GM19025 (cell line): Measurements from ENCODE around the gene ITGA5.

Experiments used
- ATAC-seq: cut with Tn5 transposase; IDR thresholded peaks from one replicate; pipeline ENCODE4 v1.9.1; 2021; ENCODE audit warnings: mild to moderate bottlenecking, low read depth, moderate library complexity; ENCODE audit not compliant: unreplicated experiment

Gene ITGA5

GRCh38 chr12:54419088-54419887, at the start of gene ITGA5:
TSS of gene ITGA5 (minus strand) at chr12:54419266. CDS start at chr12:54419198, 68 bp downstream.
- ATAC-seq = no peak

DNA sequence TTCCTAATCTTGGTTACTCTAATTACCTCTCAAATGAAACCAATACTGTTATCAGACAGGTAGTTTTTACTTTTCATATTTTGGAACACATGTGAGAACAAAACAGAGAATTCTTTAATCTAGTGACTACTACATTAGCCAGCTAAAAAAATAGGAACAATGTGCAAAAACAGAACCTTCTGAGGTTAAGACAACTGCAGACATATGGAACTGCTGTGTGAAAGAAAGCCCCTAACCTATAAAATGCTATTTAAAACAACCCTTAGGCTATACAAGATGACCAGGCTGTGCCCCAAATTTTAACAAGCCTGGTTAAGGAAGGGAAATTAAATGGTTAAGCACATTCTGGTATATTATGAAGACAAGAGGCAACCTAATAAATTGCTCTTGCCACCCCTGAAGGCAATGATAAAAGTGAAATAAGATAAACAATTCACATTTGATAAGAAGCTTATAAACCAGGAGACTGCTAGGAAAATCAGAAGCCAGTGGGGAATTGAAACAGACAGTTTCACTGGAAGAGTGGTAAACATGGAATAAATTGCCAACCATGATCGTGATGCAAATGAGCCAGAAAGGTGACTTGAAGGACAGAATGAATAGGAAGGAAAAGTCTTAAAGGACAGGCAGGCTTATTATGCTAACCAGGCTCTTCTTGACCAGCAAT, 46.9 kb upstream of the ITGA5 start:
- ATAC-seq = no peak

DNA sequence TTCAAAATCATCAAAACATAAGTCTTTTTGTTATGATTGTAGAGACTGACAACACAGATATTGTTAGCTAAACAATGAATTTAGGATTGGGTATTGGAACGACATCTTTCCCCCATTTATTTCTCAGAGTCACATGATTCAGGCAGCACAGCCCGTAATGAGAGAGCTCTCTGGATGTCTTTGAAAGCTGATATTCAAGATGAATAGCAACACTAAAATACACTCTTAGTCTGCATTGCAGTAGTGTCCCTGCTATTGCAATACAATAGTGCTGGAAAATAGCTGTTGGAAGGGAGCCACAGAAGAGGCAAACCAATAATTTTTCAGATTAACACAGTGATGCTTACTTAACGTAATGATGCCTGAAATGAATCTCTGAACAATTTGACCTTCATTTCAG, 44.4 kb upstream of the ITGA5 start:
- ATAC-seq = no peak

DNA sequence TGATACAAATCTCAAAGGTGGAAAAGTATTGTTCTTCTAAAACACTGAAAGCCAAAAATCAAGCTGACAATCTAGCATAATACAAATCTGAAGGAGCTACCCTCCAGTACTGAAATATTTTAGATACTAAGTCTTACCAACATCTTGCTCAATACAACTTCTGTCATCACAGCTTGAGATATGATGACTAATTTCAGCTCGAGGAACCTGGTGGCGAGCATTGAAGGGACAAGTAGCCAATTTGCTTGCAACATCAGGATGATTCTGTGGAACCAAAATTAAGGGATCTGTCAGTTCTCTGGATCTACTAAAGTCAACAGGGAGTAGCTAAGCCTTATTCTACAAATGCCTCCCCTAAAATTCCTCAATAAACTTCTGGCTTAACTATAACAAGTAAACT, 44.0 kb upstream of the ITGA5 start:
- ATAC-seq = no peak

GRCh38 chr12:54460317-54460923, 41.4 kb upstream of the ITGA5 start:
- no peak for ATAC-seq

DNA sequence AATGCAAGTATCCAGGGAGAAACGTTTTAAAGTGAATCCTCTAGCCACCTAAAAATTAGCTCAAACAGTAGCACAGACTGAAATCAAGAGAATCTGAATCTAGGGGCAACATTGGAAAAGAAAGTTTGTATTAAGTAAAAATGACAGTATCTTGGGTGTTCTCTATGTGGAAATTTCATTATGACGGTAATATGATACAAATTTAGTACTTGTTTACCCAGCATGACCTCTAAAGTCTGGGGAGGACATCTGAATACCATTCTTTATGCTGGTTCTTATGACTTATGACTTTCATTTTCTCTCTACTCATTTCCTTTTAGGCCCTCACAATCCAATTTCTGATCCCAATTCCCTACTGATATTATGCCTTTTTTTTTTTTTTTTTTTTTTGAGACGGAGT, 40.3 kb upstream of the ITGA5 start:
- no peak for ATAC-seq

DNA sequence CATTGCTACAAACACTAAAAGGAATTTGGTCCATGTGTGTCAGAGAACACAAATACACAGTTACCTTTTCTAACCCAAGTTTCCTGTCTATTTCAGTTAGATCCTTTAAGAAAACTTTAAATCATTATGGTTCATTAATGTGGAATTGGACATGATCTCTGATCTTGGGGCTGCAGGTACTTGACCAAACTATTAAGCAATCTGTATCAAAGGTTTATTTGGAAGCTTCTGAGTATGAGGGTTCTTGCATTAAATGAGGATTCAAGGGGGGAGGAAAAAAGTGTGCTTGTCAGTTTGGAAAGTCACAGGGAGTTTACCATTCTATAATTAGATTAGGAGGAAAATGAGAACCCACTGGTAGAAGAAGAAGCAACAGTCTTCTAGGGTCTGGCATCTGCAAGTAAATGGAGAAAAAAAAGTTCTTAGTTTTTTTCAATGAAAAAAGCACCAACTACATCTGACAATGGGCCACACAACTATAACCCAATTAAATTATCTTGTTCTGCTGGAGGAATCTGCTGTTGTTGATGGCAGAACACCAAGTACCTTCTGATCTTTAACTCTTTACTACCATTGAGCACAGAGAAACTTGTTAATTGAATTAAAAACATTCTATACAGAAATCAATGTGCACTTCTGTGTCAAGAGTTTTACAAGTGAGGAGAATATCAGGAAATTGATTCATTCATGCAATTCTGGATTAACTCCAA, 36.8 kb upstream of the ITGA5 start:
- no peak for ATAC-seq

- ATAC-seq = no peak
Observed at GRCh38 chr12:54452628-54453027, 33.6 kb upstream of the ITGA5 start.

DNA sequence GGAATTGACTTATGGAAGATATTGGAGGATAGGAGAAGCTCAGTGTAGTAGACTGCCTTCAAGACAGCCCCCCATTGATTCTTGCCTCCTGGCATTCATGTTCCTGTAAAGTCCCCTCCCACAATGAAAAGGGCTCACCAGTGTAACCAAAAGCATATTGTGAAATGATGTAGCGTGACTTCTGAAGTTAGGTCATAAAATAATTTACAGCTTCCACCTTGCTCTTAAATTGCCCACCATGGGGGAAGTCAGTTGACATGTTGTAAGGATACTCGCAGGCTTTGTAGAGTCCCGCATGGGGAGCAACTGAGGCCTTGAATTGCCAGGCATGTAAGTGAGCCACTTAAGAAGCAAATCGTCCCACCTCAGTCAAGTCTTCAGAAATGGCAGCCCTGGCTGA, 29.3 kb upstream of the ITGA5 start:
- ATAC-seq = no peak

DNA sequence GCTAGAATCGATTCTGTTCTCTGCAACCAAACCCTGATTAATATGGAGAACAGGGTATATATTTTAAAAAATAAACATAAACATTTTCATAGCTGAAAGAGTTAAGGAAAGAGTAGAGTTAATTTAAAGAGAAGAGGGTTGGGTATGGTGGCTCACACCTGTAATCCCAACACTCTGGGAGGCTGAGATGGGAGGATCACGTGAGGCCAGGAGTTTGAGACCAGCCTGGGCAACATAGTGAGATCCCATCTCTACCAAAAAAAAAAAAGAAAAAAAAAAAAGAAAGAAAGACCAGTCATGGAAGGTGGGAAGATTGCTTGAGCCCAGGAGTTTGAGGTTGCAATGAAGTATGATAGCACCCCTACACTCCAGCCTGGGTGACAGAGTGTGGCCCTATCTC, 28.9 kb upstream of the ITGA5 start:
- no peak for ATAC-seq

- no peak for ATAC-seq
Observed at GRCh38 chr12:54444206-54444605, 25.1 kb upstream of the ITGA5 start.

DNA sequence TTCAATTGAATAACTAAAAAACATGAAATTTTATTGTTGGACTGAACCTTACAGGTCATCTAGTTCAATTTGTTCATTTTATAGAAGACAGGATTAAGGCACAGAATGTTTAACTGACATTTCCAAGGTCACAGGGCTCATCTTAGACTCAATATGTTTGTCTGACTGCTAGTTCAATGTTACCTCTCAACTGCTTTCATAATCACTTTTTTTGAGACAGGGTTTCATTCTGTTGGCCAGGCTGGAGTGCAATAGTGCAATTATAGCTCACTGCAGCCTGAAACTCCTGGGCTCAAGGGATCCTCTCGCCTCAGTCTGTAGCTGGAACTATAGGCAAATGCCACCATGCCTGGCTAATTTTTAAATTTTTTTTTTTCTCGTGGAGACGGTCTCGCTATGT, 24.4 kb upstream of the ITGA5 start:
- ATAC-seq = no peak

DNA sequence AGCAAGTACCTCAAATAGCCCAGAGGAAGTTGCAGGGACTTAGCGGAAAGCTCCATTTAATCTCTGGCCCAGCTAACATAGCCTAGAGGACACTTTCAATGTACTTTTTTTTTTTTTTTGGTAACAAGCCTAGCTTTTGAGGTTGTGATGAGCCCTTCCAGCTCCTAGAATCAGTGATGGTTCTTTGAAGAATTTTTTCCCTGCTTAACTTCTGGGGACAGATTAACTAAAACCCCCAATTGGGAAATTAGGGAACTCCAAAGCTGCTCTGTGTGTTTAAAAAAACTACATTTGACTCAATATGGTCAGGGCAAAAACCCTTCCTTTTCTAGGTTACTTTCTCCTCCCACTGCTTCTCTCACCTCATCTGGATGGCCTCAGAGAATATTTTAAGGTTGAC, 23.9 kb upstream of the ITGA5 start:
- no peak for ATAC-seq

DNA sequence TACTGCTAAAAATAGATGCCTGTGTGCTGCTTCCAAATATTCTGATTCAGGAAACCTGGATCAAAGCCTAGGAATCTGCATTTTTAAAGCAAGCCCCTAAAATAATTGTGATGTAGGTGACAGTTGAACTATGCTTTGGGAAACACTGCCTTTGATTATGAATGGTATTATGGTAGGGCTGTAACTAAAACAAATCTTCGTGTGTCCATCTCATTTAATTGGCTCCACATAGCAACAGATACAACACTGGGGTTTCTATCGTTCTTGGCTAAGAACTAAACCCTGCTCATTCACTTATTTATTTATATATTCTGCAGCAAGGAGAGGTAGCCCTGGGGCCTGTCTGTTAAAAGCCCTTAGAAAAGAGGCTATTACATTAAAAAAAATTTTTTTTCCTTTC, 23.0 kb upstream of the ITGA5 start:
- no peak for ATAC-seq

GRCh38 chr12:54439521-54440255, 20.6 kb upstream of the ITGA5 start:
- no peak for ATAC-seq

- no peak for ATAC-seq
Observed at GRCh38 chr12:54439096-54439495, 20.0 kb upstream of the ITGA5 start.

GRCh38 chr12:54438517-54438916, 19.5 kb upstream of the ITGA5 start:
- no peak for ATAC-seq

DNA sequence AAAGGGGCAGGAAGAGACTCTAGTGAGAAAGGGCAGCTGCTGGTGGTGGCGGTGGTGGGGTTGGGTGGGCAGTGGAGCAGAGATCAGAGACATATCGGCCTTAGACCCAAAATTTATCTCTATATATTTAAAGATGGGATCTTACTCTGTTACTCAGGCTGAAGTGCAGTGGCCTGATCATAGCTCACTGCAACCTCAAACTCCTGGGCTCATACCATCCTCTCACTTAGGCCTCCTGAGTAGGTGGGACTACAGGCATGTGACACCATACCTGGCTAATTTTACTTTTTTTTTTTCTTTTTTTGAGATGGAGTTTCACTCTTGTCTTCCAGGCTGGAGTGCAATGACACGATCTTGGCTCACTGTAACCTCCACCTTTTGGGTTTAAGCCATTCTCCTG, 18.6 kb upstream of the ITGA5 start:
- no peak for ATAC-seq

DNA sequence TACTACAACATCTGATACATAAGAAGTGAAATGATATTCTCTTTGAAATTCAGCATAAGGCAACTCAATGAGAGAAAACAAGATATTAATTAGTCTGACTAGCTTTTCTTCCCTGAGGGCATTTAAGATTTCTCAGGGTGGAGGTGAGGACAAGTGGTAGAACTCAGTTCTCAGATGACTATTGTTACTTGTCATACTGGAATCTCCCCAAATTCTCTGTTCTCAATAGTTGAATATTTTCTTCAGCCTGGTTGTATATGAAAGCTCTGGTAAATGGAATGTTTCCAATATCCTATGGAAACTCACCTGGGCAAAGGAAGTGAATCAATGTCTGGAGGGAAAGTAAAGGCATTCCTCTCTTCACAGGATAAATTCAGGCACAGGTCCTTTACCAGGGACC, 18.2 kb upstream of the ITGA5 start:
- ATAC-seq = no peak

GRCh38 chr12:54432815-54433164, 13.7 kb upstream of the ITGA5 start:
- ATAC-seq = no peak
